NCI-H1694 (cell line): ENCODE results near the gene GNGT2.
"Not testable (repeated sequence)": the region's sequence is repeated elsewhere in the genome, so short reads cannot be mapped to it uniquely, and the experiment has no call there.

Source experiments
- DNase-seq: peaks from one replicate; lab custom pipeline; 2025; lab: John Stamatoyannopoulos, UW

GNGT2 gene

DNA sequence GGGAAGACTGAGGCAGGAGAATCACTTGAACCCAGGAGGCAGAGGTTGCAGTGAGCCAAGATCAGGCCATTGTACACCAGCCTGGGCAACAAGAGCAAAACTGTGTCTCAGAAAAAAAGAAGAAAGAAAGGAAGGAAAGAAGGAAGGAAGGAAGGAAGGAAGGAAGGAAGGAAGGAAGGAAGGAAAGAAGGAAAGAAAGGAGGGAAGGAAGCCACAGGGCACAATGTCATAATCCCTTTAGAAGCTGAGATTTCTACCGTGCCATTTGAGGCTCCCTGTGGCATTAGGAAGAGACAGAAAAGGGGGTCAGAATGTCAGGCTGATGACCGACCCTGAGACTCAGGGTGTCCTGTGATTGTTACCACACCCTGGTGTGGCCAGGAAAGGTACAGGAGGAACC is 6.6 kb downstream of the GNGT2 start:
- DNase-seq, result no peak

DNA sequence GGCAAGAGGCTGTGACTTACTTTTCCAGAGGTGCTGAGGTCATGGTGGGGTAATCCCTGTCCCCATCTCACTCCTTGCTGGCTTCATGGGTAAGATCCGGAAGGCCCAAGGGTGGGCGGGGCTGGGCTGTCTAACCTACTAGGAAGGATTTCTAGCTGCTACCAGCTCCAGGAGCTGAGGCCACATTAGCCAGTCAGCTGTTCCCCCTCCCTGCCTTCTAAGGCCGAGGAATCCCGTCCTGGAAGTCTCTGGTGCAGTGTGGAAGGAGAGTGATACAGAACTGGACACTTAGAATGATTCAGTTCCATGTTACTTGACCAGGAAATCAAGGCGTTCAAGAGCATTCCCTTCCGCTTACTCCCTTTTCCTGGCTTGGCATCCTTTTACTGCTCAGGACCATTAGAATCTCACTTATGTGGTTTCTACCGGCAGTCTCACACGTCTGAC is 8.9 kb downstream of the GNGT2 start:
- DNase-seq, result no peak

DNA sequence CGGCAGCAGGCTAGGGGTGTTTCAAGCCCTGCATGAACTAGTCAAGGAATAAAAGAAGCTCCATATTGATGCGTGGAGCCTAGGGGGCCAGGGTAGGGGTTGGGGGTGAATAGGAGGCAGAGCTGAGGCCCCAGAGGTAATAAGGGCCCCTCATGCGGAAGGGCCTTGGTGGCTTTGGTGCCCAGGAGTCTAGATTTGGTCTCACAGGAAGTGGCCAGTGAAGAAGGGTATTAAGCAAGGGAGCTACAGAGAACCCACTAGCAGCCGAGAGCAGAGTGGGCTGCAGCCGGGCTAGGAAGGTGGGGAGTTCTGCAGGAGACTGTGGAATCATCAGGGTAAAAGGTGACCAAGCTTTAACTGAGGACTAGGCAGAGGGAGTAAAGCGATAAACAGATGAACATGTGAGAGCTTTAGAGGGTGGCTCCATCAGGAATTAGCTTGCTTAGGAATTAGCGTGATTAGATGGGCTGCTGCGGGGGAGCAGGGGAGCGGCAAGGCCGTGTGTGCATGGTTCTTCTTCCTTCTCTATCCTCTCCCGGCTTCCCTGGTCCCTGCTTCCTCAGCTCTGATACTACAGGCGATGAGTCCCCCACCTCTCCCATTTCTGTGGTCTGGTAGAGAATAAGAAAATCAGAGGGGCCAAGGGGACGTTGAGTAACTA is 9.8 kb downstream of the GNGT2 start:
- no peak for DNase-seq

DNA sequence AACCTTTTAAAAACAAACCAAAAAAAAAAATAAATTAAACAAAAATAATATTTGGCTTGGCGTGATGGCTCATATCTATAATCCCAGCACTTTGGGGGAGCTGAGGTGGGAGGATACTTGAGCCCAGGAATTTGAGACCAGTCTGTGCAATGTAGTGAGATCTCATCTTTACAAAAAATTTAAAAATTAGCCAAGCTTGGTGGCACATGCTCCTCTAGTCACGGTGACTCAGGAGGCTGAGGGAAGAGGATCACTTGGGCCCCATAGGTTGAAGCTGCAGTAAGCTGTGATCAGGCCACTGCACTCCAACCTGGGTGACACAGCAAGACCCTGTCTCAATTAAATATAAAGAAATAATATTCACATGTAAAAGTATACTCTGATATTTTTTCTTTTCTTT is 12.2 kb downstream of the GNGT2 start:
- no peak for DNase-seq

DNA sequence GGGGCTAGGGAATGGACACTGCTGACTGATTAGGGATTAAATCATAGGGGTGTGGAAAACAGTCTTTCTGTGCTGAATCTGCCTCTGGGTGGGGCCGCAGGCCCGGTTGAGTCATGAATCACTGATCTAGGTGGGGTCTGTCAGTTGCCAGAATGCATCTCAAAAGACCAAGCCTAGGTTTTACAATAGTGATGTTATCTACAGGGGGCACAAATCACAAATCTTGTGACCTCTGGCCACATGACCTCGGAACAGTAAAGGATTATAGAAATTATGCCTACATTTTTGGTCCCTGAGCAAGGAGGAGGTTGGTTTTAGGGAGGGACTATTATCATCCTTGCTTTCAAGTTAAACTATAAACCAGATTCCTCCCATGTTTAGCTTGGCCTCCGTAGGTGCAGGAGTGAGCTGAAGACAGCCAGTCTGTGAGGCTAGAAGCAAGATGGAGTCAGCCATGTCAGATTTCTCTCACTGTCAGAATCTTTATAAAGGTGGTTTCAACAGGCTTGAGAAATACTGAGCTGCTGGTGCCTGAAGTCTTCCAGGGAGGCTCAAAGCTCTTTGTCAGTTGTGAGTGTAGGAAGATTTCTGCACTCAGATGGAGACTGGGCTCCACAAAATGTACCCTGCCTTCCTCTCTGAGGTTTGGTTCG is 12.9 kb downstream of the GNGT2 start:
- no peak for DNase-seq

DNA sequence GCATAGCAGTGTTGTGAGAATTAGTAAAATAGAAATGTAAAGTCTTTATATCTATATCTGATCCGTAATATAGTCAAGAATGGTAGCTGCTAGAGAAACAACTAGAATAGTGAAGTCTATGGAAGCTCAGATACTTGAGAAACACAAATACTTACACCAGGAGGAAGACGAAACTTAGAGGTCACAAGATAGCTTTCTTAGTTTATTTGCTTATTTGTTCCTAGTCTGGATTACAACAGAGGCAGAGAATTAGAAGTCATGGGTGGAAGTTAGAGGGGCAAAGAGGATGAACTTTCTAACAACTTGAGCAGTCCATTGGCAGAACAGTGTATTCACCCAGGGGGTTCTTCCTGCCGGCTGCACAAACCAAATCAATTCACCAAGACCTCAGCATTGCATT is 13.9 kb downstream of the GNGT2 start:
- DNase-seq, result no peak

DNA sequence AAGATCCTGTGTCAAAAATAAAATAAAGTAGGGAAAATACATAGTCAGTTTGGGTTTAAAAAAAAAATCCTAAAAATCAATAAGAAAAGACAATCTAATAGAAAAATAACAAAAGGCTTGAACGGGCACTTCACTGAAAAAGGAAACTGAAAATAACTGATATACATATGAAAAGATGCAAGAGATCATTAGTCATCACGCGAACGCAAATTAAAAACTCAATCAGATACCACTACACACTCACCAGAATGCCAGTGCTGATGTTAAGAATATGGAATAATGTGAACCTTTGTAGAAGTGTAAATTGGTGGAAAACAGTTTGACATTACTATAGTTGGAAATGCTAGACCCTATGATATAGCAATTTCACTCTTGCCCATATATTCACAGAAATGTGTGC is 14.6 kb downstream of the GNGT2 start:
- DNase-seq, result no peak

DNA sequence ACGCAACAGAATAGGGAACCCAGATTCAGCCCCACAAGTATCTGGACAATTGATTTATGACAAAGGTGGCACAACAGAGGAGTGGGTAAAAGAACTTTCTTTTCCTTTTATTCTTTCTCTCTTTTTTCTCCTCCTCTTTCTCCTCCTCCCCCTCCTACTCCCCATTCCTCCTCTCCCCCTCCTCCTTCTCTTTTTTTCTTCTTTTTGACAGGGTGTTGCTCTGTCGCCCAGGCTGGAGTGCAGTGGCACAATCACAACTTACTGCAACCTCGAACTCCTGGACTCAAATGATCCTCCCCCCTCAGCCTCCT is 16.1 kb downstream of the GNGT2 start:
- no peak for DNase-seq

DNA sequence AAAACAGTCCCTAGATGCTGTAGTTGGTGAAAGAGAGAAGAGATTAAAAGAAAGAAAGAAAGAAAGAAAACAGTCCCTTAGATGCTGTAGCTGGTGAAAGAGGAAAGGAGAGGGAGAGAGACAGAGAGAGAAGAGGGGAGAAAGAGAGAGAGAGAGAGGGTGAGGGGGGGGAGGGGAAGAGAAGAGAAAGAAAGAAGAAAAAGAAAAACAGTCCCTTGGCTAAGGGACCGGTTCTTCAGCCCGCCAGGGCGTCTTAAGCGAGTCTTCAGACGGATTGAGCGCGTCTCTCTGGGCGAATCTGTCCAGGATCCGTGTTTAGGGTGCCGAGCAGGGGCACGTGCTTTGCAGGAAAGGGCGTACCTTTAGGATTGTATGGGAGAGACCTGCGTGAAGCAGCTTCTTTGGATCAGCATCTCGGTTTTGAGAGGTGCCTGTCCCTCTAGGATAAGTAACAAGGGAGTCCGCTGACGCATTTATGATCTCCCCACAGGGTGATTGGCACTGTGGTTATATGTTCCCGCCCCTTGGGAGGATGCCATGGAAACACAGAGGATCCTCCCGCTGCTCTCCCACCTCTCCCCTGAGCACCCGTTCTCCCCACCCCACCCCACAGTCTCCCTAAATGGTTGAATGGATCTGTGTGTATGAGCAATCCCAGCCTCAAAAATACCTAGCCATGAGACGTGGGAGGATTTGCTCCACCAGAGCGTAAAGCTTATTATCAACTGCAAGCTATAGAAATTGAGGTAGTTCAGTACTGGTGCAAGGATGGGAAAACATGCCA is 16.7 kb downstream of the GNGT2 start:
- peak; percentile 32 for DNase-seq

DNA sequence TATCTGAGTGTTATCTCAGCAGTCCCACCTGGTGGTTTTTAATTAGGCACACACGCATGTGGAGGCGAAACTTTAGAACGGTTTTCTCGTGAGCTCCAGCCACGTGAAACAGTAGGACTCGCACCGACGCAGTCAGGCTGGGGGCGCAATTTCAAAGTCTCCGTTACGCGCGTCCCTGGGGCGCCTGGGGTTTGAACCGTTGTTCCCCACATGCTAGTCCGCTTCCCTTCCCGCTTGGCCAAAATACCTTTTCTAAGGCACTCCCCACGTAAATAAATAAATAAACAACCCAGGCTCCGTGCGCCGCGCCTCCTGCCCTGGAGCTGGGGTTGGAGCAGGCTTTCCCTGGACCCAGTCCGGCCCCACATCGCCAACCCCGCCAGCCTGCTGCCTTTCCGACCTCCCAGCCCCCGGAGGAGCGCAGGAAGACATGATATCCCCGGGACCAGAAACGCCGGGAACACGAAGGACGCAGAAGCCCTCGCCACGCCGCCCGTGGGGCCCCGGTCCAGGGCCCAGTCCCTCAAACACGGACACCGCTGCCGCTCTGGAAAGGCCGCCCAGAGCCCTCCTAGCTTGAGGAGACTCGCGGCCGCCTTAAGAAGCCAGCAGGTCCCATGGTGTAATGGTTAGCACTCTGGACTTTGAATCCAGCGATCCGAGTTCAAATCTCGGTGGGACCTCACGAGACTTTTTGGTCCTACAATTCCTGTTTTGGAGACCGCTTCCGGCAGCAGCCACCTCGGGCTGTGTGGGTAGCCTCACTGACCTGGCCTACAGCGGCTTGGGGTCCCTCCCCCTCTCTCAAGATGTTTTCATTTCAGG is 18.2 kb downstream of the GNGT2 start:
- peak; percentile 90 for DNase-seq

DNA sequence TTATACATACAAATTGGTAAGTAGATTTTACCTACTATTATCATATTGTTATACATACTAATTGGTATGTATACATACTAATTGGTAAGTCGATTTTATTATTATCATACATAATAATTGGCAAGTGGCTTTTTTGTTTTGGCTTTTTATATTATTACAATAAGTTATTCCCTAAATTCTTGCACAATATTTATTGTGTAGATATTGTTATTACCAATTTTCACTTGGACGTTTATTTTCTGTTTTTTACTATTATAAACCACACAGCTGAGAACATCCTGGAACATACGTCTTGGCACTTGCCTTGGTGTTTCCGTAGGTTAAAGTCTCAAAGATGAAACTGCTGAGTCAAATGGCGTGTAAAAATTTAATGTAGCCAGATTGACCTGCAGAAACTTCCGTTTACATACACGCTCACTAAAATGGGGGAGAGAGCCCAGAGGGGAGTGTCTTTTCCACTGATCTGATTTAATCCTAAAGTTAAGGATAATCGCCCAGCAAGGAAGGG is 18.9 kb downstream of the GNGT2 start:
- DNase-seq, result no peak

DNA sequence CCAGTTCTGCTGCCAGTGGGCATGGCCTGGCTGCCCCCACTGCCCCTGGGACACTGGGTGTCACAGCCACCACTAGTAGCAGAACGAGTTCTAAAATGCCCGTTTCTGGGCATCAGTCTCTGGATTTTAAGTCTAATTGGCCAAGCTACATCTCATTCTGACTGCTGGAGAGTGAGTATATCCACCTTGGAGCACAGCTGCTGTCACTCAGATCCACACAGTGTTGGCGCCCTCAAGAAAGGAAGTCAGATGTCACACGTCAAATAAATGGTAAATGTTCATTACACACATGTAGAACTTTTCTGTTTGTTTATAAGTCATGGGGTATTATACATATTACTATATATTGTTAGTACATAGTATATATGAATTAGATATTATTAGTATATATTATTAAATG is 19.4 kb downstream of the GNGT2 start:
- no peak for DNase-seq

DNA sequence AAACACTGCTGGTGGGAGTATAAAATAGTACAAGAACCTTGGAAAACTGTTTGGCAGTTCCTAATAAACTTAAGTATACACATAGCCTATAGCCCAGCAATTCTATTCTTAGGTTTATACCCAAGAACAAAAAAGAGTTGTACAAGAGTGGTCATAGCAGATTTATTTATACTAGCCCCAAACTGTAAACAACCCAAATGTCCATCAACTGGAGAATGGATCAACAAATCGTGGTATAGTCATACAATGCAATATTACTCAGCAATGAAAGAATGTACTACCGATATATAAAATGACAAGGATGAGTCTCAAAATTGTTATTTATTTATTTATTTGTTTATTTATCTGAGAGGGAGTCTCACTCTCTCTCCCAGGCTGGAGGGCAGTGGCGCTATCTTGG is 23.1 kb downstream of the GNGT2 start:
- no peak for DNase-seq

DNA sequence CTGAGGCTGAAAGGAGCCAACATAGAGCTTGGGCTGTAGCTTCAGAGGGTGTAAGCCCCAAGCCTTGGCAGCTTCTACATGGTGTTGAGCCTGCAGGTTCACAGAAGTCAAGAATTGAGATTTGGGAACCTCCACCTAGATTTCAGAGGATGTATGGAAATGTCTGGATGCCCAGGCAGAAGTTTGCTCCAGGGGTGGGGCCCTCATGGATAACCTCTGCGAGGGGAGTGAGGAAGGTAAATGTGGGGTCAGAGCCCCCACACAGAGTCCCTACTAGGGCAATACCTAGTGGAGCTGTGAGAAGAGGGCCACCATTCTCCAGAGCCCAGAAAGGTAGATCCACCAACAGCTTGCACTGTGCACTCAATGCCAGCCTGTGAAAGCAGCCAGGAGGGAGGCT is 25.0 kb downstream of the GNGT2 start:
- not testable (repeated sequence) for DNase-seq

DNA sequence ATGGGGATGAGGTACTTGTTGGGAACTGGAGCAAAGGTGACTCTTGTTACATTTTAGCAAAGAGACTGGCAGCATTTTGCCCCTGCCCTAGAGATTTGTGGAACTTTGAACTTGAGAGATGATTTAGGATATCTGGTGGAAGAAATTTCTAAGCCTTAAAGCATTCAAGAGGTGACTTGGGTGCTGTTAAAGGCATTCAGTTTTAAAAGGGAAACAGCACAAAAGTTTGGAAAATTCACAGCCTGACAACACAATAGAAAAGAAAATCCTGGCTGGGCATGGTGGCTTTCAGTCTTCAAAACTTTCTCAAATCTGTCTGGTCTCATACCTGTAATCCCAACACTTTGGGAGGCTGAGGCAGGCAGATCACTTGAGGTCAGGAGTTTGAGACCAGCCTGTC is 25.9 kb downstream of the GNGT2 start:
- DNase-seq, result not testable (repeated sequence)

DNA sequence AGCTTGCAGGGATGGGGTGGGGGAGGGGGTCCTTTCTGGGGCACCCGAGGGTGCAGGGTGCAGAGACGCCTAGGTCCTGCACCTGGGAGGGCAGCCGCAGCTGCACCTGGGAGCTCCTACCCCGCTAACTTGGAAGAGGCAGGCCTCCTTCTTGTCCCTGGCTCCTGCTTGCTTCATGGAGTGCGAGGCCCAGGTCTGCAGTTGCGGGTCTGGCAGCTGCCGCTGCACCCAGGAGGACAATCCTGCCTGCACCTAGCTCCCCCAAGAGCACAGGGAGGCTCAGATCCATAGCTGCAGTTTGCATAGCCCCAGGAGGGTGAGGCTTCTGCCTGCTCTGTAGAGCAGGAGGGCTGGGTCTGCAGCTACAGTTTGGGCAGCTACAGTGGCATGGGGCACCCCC is 26.6 kb downstream of the GNGT2 start:
- no peak for DNase-seq

DNA sequence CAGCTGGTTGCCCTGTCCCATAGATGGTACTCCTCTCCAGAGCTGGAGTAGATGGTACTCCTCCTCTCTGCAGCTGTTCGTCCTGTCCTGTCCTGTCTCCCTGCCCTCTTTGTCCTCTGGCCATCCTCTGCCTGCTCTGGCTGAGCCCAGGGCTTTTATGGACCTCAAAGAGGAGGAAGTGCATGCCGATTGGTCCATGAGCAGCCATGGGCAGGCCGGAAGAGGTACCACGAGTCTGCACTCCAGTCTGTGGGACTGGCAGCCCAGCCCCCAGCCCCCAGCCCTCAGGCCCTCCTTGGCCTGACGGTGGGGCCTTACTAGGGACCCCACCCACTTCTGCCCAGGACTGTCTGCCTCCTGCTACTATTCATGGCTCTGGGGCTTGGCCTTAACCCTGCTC is 27.0 kb downstream of the GNGT2 start:
- no peak for DNase-seq

DNA sequence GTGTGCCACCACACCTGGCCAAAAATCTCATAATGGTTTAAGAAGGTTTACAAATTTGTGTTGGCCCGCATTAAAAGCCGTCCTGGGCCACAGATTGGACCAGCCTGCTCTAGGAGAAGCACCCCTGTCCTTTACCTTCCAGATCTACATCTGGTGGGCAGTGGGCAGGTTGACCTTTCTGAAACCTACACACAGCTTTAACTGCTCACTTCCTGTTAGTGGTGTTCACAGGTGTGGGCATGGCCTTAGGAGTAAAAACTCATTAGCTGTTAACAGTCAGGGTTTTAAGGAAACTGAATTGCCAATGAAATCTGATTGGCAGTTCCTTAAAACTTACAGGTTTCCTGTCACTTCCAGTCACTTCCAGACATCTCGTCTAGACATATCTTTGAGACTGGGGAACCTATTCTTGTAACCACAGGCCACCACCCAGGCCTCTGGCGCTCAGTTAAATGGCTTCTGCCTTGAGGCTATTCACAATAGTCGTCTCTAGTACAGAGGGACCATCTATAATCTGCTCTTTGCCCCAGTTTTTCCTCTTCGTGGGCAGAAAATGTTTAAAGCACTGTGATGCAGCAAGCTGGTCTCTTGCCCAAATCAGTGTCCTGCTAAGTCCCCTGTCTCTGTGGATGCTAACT is 29.3 kb downstream of the GNGT2 start:
- no peak for DNase-seq

DNA sequence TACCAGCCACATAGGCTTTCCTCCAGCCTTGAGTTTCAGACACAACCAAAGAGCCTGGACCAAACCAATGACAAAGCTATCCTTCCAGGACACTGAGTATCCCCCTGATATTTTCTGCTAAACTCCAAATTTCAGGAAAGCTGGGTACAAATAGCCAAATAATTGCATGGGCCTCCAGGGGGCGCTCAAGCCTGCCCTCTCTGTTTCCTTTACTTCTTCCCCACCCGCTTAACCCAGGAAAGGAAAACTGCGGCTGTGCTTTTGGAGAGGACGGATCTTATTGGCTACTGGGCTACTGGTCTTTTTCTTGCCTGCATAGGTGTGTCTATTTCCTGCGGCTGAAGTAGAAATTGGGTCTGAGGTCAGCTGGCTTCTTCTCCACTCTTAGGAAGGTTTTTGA is 30.1 kb downstream of the GNGT2 start:
- peak; percentile 55 for DNase-seq

DNA sequence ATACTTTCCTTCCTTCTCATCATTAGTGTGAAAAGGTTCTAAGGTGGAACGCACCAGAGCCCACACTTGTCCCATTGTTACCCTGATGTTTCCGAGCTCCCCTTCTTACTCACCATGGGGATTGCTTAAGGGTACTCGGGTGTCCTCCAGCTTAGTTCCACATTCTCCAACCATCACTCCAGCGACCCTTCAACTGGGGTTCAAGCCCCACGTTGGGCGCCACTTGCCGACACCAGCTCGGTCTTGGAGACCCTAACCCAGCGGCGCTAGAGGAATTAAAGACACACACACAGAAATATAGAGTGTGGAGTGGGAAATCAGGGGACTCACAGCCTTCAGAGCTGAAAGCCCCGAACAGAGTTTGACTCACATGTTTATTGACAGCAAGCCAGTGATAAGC is 34.4 kb downstream of the GNGT2 start:
- DNase-seq, result not testable (repeated sequence)

DNA sequence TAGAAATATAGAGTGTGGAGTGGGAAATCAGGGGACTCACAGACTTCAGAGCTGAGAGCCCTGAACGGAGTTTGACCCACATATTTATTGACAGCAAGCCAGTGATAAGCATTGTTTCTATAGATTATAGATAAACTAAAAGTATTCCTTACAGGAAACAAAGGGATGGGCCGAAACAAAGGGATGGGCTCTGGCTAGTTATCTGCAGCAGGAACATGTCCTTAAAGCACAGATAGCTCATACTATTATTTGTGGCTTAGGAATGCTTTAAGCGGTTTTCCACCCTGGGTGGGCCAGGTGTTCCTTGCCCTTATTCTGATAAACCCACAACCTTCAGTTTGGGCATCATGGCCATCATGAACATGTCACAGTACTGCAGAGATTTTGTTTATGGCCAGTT is 39.7 kb downstream of the GNGT2 start:
- not testable (repeated sequence) for DNase-seq

DNA sequence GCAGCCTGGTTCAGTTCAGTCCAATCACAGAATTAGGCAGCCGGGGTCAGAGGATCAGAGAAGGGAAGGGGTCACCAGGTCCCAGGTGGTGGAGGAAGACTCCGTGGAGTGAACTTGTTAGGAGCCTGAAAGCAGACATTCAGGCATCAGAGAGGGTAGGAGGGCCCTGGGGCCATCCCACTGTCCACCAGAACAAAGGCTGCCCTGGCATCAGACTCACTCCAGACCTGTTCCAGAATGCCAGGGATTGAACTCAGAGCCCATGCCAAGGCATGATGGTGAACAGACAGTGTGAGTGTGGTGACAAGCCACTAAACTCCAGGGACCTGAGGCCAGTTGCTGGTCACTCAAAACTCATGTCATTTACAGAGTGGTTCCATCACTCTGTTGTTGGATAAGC is 40.2 kb downstream of the GNGT2 start:
- no peak for DNase-seq
